NT2/D1 (cell line): Measurements from ENCODE around the gene SHC2.

Experiments
- SUZ12 ChIP-seq: IDR thresholded peaks from 2 replicates; pipeline ENCODE4 v1.6.1; 2011; ENCODE audit not compliant: insufficient read length, insufficient read depth; ENCODE audit errors: extremely low read depth
- YY1 ChIP-seq: IDR thresholded peaks from 2 replicates; pipeline ENCODE4 v1.6.1; 2011; ENCODE audit not compliant: insufficient read length, insufficient read depth

- TF ChIP-seq SUZ12, result no peak
- TF ChIP-seq YY1, result no peak
Measured at GRCh38 chr19:485583-486236, 24.9 kb upstream of the SHC2 start.
